GM18505 (cell line): ENCODE data around the gene TTLL10.

ENCODE experiments used
- ATAC-seq: cut with Tn5 transposase; IDR thresholded peaks from one replicate; pipeline ENCODE4 v1.9.1; 2021; ENCODE audit not compliant: unreplicated experiment
- POLR2A ChIP-seq: IDR thresholded peaks from 4 replicates; pipeline ENCODE4 v1.6.1; 2011; ENCODE audit warnings: borderline replicate concordance; ENCODE audit not compliant: insufficient read depth, insufficient read length; ENCODE audit errors: extremely low read depth

TTLL10 gene

DNA sequence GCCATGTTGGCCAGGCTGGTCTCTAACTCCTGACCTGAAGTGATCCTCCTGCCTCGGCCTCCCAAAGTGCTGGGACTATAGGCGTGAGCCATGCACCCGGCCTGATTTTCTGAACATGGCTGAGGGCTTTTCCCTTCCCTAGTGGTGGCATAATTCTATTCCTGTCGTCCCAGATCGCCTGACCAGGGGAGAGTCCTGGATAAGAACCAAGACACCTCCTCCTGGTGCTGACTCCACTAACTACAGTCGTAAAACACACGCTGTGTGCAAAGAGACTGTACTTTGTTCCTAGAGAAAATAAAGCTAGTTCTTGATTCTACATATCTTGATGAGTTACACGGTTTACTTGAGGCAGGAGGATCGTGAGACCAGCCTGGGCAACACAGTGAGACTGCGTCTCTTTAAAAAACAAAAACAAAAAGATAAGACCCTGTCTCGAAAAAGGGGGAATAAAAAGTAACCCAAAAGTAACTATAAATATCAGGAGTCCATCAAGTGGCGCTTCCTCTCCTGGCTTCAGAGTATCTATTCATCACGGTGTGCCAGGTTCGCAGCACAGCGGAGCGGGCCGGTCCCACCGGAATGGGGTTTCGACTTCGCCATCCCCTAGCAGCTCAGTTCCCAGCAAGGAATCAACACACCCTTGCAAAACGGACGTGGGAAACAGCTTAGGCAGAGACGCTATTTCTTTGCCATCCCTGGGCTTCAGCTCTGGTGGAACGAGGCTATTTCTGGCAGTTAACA, 57.1 kb downstream of the TTLL10 start:
- TF ChIP-seq POLR2A, result no peak
- ATAC-seq, result no peak

DNA sequence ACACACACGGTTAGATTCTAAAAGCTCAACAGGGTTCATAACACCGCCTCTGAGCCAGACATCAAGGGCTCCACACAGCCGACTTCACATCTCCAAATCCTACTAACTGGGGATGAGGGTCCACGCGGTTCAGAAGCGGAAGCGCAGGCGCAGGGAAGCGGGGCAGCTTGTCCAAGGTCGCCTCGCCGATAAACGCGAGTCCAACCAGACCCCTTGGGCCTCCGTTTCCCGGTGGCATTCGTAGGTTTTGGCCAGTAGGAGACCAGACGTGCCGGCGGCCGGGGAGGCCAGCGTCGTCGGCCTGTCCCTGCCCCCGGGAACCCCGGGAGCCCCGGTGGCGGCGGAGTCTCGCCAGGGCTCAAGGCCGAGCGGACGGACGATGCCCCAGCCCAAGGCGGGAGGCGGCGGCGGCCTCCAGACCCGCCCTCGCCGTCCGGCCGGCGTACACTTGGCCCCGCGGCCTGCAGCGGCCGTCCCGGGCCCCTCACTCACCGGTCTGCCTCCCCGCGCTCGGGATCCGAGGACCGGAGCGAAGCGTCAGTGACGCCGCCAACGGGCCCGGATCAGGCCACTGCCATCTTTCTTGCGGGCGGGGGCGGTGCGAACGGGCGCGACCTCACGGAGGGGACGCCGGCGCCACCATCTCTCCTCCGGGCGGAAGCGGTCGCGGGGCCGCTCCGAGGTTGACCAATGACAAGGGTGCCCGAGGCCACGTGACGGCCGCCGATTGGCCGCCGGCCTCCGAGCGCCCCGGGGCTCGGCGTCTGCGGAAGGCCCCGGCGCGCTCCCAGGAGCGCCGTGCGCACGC, 57.9 kb downstream of the TTLL10 start, which contains the start of gene SDF4:
Gene SDF4 (minus strand): TSS at position 602 of the 808 bp plus-strand sequence. CDS start 3,229 bp downstream, outside the sequence.
- peak; percentile 94 for TF ChIP-seq POLR2A

GRCh38 chr1:1232208-1232795, 58.6 kb downstream of the TTLL10 start, which contains the start of gene B3GALT6:
Gene B3GALT6, plus strand, starts transcription at chr1:1232237. Its CDS starts 42 bp downstream, at chr1:1232279.
- ATAC-seq, result no peak
- TF ChIP-seq POLR2A, result peak; percentile 59

More for the DNA sequence above, 57.9 kb downstream of the TTLL10 start, which contains the start of gene SDF4:
- ATAC-seq, result peak; percentile 87

DNA sequence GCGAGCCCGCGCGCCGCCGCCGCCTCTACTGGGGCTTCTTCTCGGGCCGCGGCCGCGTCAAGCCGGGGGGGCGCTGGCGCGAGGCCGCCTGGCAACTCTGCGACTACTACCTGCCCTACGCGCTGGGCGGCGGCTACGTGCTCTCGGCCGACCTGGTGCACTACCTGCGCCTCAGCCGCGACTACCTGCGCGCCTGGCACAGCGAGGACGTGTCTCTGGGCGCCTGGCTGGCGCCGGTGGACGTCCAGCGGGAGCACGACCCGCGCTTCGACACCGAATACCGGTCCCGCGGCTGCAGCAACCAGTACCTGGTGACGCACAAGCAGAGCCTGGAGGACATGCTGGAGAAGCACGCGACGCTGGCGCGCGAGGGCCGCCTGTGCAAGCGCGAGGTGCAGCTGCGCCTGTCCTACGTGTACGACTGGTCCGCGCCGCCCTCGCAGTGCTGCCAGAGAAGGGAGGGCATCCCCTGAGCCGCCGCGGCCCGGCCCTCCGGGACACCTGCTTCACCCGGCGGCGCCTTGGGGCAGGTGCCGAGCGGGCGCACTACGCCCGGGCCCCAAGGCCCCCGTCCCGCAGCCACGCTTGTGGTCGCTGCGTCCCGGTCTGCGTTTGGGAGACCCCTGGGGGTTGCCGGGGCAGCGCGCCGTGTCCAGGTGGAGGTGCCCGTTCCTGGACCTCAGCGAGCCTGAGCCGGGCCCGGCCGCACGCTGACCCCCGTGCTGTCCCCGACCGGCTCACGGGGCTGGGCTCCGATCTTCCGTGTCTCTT, 59.3 kb downstream of the TTLL10 start:
- TF ChIP-seq POLR2A, result no peak
- no peak for ATAC-seq

DNA sequence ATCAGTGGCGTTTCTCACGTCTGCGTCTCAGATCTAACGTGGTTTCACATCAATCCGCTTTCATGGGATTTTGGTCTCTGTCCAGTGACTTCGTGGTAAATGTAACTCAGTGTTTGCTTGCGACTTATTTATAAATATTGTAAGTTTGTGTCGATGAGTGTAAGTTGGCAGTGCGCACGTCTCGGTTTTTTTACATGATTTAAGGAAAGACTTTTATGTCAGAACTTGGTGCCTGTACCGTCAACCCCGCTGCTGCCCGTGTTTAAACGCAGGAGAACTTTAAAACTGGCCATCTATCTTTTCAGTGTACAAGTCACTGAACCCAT, 59.9 kb downstream of the TTLL10 start:
- no peak for ATAC-seq
- no peak for TF ChIP-seq POLR2A

DNA sequence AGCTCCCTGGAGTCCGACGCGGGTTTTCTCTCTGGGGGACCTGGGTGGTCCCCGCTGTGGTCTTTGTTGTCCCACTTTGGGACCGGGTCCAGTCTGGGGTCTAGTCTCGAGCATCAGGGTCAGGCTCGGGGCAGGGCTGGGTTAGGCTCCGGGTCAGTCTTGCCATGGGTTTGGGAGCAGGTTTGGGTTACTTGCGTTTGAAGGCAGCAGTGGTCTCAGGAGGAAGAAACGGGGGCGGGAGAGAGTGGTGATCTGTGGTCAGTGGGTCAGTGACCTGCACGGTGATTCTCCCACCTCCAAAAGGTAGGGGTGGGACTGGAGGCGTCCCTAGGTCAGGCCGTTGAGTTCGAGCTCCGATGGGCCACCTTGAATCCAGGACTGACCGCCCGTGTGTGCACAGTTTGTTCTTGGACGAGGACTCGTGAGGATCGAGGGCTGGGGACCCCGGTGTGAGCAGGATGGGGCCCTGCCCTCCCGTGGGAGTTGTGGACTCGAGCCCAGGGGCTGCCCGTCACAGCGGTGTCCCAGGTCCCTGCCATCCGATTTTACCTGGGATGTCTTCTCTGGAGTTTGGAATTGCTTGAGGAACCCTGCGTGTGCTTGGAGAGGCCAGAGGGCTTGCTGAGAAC, 60.6 kb downstream of the TTLL10 start:
- ATAC-seq, result no peak
- no peak for TF ChIP-seq POLR2A

GRCh38 chr1:1235016-1235744, 61.5 kb downstream of the TTLL10 start:
- no peak for ATAC-seq
- TF ChIP-seq POLR2A, result no peak

- no peak for ATAC-seq
- no peak for TF ChIP-seq POLR2A
Measured at GRCh38 chr1:1236176-1236763, 62.6 kb downstream of the TTLL10 start.

GRCh38 chr1:1236945-1237873, 63.5 kb downstream of the TTLL10 start:
- no peak for ATAC-seq
- no peak for TF ChIP-seq POLR2A

DNA sequence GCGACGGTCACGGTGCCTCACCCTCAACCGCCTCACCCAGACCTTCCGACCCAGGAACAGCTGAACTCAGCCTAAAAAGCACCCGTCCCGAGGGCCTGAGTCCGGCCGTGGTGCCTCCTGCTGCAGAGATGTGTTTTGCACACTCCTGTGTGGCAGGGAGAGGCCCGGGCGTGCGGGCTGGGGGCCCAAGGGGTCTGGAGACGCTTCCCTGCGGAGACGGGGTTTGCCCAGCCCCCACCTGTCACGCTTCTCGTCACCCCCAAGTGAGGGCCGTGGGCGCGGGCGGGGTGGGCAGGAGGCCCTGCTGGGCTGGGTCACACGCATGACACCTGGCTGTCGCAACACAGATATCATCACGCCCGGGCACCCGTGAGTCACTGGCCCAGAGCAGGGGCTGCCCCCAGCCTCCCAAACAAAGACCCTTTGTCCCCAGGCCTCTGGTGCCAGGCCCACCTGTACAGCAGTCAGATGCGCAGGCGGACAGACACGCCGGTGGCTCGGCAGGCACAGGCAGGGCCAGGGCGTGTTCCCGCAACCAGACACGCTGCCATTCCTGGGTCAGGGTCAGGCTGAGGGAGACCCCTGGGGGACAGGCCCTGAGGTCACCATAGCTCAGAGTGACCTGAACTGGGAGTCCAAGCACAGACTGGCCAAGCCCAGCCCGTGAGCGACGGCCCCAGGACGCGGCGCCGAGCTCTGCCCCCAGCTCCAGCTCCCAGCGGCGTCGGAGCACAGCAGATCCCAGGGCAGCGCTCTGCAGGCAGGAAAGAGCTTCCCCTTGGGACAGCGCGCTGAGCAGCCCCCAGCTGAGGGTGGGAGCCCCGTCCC, 64.4 kb downstream of the TTLL10 start:
- no peak for TF ChIP-seq POLR2A
- ATAC-seq, result no peak
